Mucosa of rectum (tissue), 2 donors: ENCODE measurements around the gene NEIL3.

Experiments
- H3K27ac ChIP-seq, 2 donors: one replicate each; pipeline ENCODE4 v1.7.0; 2013; ENCODE audit warnings: inconsistent platforms in 2 of 2, low read depth in 2 of 2, low read length in 2 of 2
- H3K27me3 ChIP-seq, 2 donors: one replicate each; pipeline ENCODE4 v1.7.0; 2013; ENCODE audit warnings: low read length in 2 of 2; ENCODE audit not compliant: control insufficient read depth in 2 of 2, insufficient read depth in 2 of 2
- H3K36me3 ChIP-seq, 2 donors: one replicate each; pipeline ENCODE4 v1.7.0; 2013; ENCODE audit warnings: low read length in 2 of 2; ENCODE audit not compliant: control insufficient read depth in 2 of 2, insufficient read depth in 2 of 2
- H3K4me1 ChIP-seq, 2 donors: one replicate each; pipeline ENCODE4 v1.7.0; 2013; ENCODE audit warnings: low read length in 2 of 2, mild to moderate bottlenecking in 1 of 2; ENCODE audit not compliant: control insufficient read depth in 2 of 2, insufficient read depth in 2 of 2
- H3K4me3 ChIP-seq, 2 donors: one replicate each; pipeline ENCODE4 v1.7.0; 2013; ENCODE audit warnings: low read length in 2 of 2
- H3K9ac ChIP-seq, 2 donors: one replicate each; pipeline ENCODE4 v1.7.0; 2013; ENCODE audit warnings: low read length in 2 of 2, low read depth in 1 of 2, mild to moderate bottlenecking in 1 of 2
- H3K9me3 ChIP-seq, 2 donors: one replicate each; pipeline ENCODE4 v1.7.0; 2013; ENCODE audit warnings: low read length in 2 of 2; ENCODE audit not compliant: control insufficient read depth in 2 of 2
- donor health status: healthy.
- donor health status: Normal muscosa, but diverticular disease.

NEIL3 gene

GRCh38 chr4:177385576-177386277 is 76.1 kb downstream of the NEIL3 start:
- no peak overlapping the region for H3K9ac ChIP-seq
- H3K36me3 ChIP-seq, result no peaks in the 10 kb centered on the region
- H3K4me1 ChIP-seq, result no peaks in the 10 kb centered on the region
- no peaks in the 10 kb centered on the region for H3K9me3 ChIP-seq
- no peak overlapping the region for H3K4me3 ChIP-seq
- H3K27me3 ChIP-seq, result no peaks in the 10 kb centered on the region
- no peak overlapping the region for H3K27ac ChIP-seq

- no peaks in the 10 kb centered on the region for H3K9me3 ChIP-seq
- no peaks in the 10 kb centered on the region for H3K27me3 ChIP-seq
- no peaks in the 10 kb centered on the region for H3K4me1 ChIP-seq
- H3K27ac ChIP-seq, result no peak overlapping the region
- H3K36me3 ChIP-seq, result no peaks in the 10 kb centered on the region
- H3K9ac ChIP-seq, result no peak overlapping the region
- no peak overlapping the region for H3K4me3 ChIP-seq
These were observed 76.7 kb downstream of the NEIL3 start for GRCh38 chr4:177386278-177386815.

- Histone ChIP-seq H3K36me3 (no peaks in the 10 kb centered on the region), H3K4me3 (no peak overlapping the region), H3K4me1 (no peaks in the 10 kb centered on the region), H3K9me3 (no peaks in the 10 kb centered on the region), H3K27me3 (no peaks in the 10 kb centered on the region), H3K27ac (no peak overlapping the region), H3K9ac (no peak overlapping the region)
These were observed 81.6 kb downstream of the NEIL3 start for GRCh38 chr4:177391287-177391686.

- H3K27ac ChIP-seq, result no peak overlapping the region
- no peak overlapping the region for H3K4me3 ChIP-seq
- no peaks in the 10 kb centered on the region for H3K4me1 ChIP-seq
- H3K9me3 ChIP-seq, result no peaks in the 10 kb centered on the region
- no peaks in the 10 kb centered on the region for H3K36me3 ChIP-seq
- no peak overlapping the region for H3K9ac ChIP-seq
- no peaks in the 10 kb centered on the region for H3K27me3 ChIP-seq
These were observed 82.3 kb downstream of the NEIL3 start for GRCh38 chr4:177391953-177392352.

GRCh38 chr4:177393236-177393635 is 83.6 kb downstream of the NEIL3 start:
- H3K27me3 ChIP-seq, result no peaks in the 10 kb centered on the region
- no peaks in the 10 kb centered on the region for H3K9me3 ChIP-seq
- no peaks in the 10 kb centered on the region for H3K4me1 ChIP-seq
- H3K27ac ChIP-seq, result no peak overlapping the region
- no peak overlapping the region for H3K4me3 ChIP-seq
- no peaks in the 10 kb centered on the region for H3K36me3 ChIP-seq
- no peak overlapping the region for H3K9ac ChIP-seq

- Histone ChIP-seq H3K27me3 (no peaks in the 10 kb centered on the region), H3K9ac (no peak overlapping the region), H3K4me3 (no peak overlapping the region), H3K36me3 (no peaks in the 10 kb centered on the region), H3K4me1 (no peaks in the 10 kb centered on the region), H3K9me3 (no peaks in the 10 kb centered on the region), H3K27ac (no peak overlapping the region)
These were observed 86.7 kb downstream of the NEIL3 start for GRCh38 chr4:177396352-177396751.

GRCh38 chr4:177400030-177400429 is 90.4 kb downstream of the NEIL3 start:
- Histone ChIP-seq H3K27ac (no peak overlapping the region), H3K4me1 (no peaks in the 10 kb centered on the region), H3K36me3 (no peaks in the 10 kb centered on the region), H3K9ac (no peak overlapping the region), H3K9me3 (no peaks in the 10 kb centered on the region), H3K4me3 (no peak overlapping the region), H3K27me3 (no peaks in the 10 kb centered on the region)

GRCh38 chr4:177401658-177402273 is 92.1 kb downstream of the NEIL3 start:
- Histone ChIP-seq H3K4me3 (no peak overlapping the region), H3K4me1 (no peaks in the 10 kb centered on the region), H3K27me3 (no peaks in the 10 kb centered on the region), H3K27ac (no peak overlapping the region), H3K36me3 (no peaks in the 10 kb centered on the region), H3K9me3 (no peaks in the 10 kb centered on the region), H3K9ac (no peak overlapping the region)

- no peaks in the 10 kb centered on the region for H3K9me3 ChIP-seq
- H3K4me3 ChIP-seq, result no peak overlapping the region
- H3K9ac ChIP-seq, result no peak overlapping the region
- H3K27ac ChIP-seq, result no peak overlapping the region
- H3K4me1 ChIP-seq, result no peaks in the 10 kb centered on the region
- no peaks in the 10 kb centered on the region for H3K36me3 ChIP-seq
- no peaks in the 10 kb centered on the region for H3K27me3 ChIP-seq
These were observed 94.1 kb downstream of the NEIL3 start for GRCh38 chr4:177403746-177404145.

- Histone ChIP-seq H3K4me1 (no peaks in the 10 kb centered on the region), H3K4me3 (no peak overlapping the region), H3K9me3 (no peaks in the 10 kb centered on the region), H3K36me3 (no peaks in the 10 kb centered on the region), H3K27me3 (no peaks in the 10 kb centered on the region), H3K27ac (no peak overlapping the region), H3K9ac (no peak overlapping the region)
These were observed 94.7 kb downstream of the NEIL3 start for GRCh38 chr4:177404342-177404741.
